GM10266 (cell line): ENCODE results near the gene KCNMA1.
A peak's percentile ranks its signal among the peaks of the same experiment; 100 is the strongest.

Experiments used
- DNase-seq: peaks from one replicate; pipeline ENCODE4 v3.0.0; 2012; ENCODE audit errors: extremely low spot score
- CTCF ChIP-seq: IDR thresholded peaks from 2 replicates; pipeline ENCODE4 v1.5.1; 2012; ENCODE audit warnings: mild to moderate bottlenecking, low read depth; ENCODE audit not compliant: control insufficient read depth, insufficient read depth; ENCODE audit errors: missing control alignments

Gene KCNMA1

GRCh38 chr10:77264107-77264506 is 373.5 kb downstream of the KCNMA1 start:
- TF ChIP-seq CTCF = no peak
- DNase-seq = peak; percentile 17

- DNase-seq = no peak
- no peak for TF ChIP-seq CTCF
Observed at GRCh38 chr10:77263700-77264099, 373.9 kb downstream of the KCNMA1 start.

- no peak for DNase-seq
Observed at GRCh38 chr10:77261146-77261545, 376.5 kb downstream of the KCNMA1 start.

DNA sequence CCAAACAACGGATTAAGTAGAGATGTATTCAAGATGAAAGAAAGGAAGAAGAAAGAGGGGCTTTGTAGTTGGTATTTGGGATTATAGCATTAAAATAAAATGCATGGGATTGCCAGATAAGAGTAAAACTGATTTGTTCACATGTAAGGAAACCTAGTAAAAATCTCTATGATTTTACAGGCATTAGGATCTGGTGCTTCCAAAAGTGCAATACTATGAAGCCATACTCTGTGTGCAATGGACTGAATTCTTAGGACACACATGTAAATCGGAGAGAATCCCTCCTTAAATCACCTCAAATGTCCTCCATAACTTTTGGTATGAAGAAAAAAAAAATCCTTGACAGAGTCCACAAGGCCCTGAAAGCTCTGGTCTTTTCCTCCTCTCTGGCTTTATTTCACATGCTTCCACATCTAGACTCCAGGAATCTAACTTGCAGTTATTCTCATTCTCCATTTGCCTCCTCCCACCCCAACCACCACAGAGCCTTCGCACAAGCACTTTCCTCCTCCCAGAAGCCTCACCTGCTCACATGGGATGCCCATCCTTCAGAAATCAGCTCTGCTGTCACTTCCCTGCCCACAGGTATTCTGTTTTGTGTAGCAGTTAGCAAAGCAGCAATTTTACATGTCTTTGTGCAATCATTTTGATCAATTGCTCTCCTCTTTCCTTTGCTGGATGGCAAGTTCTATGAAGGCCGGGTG is 378.3 kb downstream of the KCNMA1 start:
- TF ChIP-seq CTCF = no peak
- no peak for DNase-seq

More at GRCh38 chr10:77261146-77261545, 376.5 kb downstream of the KCNMA1 start:
- TF ChIP-seq CTCF = no peak

- no peak for TF ChIP-seq CTCF
- DNase-seq = no peak
Observed at GRCh38 chr10:77256346-77256745, 381.3 kb downstream of the KCNMA1 start.

GRCh38 chr10:77253556-77254064 is 384.0 kb downstream of the KCNMA1 start:
- DNase-seq = no peak
- no peak for TF ChIP-seq CTCF

DNA sequence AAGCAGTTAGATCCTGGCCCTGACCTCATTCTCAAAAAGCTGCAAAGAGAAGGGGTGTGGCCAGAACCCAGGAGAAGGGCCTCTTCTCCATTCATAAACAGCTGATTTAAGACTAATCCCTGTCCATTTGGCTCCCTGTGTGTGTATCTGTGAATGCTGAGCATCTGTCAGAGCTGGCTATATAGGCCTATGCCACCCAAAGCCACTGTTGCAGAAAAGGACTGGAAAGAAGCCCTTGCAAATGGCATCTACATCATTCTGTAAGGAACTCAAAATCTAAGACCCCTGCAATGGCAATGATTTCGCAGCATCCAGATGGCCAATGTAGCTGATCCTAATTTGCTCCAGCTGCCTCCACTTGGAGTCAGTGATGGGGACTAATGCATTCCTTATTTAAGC is 384.5 kb downstream of the KCNMA1 start:
- no peak for DNase-seq
- no peak for TF ChIP-seq CTCF
